ENCODE data around the gene PPFIA1.

The PPFIA1 gene

GRCh38 chr11:70415642-70416395 is 145.3 kb downstream of the PPFIA1 start:
- no peak for DNase-seq

- DNase-seq: no peak
Observed at GRCh38 chr11:70416881-70417280, 146.4 kb downstream of the PPFIA1 start.

GRCh38 chr11:70418130-70418529 is 147.6 kb downstream of the PPFIA1 start:
- DNase-seq: no peak

- no peak for DNase-seq
Observed at GRCh38 chr11:70419307-70420007, 149.0 kb downstream of the PPFIA1 start.

- DNase-seq: no peak
Observed at GRCh38 chr11:70420008-70420464, 149.5 kb downstream of the PPFIA1 start.

GRCh38 chr11:70420496-70420895 is 150.0 kb downstream of the PPFIA1 start:
- DNase-seq: no peak

GRCh38 chr11:70421123-70421522 is 150.6 kb downstream of the PPFIA1 start:
- DNase-seq: no peak

- DNase-seq: no peak
Observed at GRCh38 chr11:70422692-70423522, 152.4 kb downstream of the PPFIA1 start.

- no peak for DNase-seq
Observed at GRCh38 chr11:70423523-70424505, 153.3 kb downstream of the PPFIA1 start.

- DNase-seq: no peak
Observed at GRCh38 chr11:70424765-70425344, 154.4 kb downstream of the PPFIA1 start.

- no peak for DNase-seq
Observed at GRCh38 chr11:70427436-70427835, 156.9 kb downstream of the PPFIA1 start.

GRCh38 chr11:70428701-70429427 is 158.4 kb downstream of the PPFIA1 start:
- no peak for DNase-seq

GRCh38 chr11:70429428-70429705 is 158.9 kb downstream of the PPFIA1 start:
- DNase-seq: no peak

GRCh38 chr11:70429724-70430521 is 159.4 kb downstream of the PPFIA1 start:
- no peak for DNase-seq

- no peak for DNase-seq
Observed at GRCh38 chr11:70430671-70431574, 160.4 kb downstream of the PPFIA1 start.

GRCh38 chr11:70431611-70432010 is 161.1 kb downstream of the PPFIA1 start:
- no peak for DNase-seq

GRCh38 chr11:70432065-70432464 is 161.6 kb downstream of the PPFIA1 start:
- DNase-seq: no peak

- no peak for DNase-seq
Observed at GRCh38 chr11:70432580-70432979, 162.1 kb downstream of the PPFIA1 start.

- no peak for DNase-seq
Observed at GRCh38 chr11:70433038-70433437, 162.5 kb downstream of the PPFIA1 start.

All from central memory CD4-positive, alpha-beta T cell (primary cell).